Measurements from ENCODE around the gene RUVBL1.
A peak's percentile ranks its signal among the peaks of the same experiment; 100 is the strongest.
"Not testable (repeated sequence)": the region's sequence is repeated elsewhere in the genome, so short reads cannot be mapped to it uniquely, and the experiment has no call there.

The RUVBL1 gene

DNA sequence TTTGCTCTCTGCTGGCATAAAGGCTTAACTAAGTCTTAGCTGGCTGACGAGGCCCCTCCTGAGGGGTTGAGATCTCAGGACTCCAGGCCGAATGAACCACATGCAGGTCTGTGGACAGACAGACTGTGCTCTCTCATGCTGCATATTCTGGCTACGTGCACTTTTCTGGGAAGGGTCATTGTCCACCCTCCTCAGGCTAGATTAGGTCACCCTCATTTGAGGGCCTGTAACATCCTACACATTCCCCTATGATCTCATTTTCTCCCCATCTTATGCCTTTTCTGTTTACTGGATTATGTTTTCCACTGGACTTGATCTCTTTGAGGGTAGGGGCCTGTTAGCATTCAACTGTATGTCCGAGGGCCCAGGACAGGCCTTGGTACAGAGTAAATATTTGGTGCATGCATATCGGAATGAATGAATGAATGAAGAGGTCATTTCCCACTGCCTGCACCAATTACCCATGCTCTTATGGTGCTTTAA, 43.4 kb upstream of the RUVBL1 start:
- TF ChIP-seq, protein P1, sequence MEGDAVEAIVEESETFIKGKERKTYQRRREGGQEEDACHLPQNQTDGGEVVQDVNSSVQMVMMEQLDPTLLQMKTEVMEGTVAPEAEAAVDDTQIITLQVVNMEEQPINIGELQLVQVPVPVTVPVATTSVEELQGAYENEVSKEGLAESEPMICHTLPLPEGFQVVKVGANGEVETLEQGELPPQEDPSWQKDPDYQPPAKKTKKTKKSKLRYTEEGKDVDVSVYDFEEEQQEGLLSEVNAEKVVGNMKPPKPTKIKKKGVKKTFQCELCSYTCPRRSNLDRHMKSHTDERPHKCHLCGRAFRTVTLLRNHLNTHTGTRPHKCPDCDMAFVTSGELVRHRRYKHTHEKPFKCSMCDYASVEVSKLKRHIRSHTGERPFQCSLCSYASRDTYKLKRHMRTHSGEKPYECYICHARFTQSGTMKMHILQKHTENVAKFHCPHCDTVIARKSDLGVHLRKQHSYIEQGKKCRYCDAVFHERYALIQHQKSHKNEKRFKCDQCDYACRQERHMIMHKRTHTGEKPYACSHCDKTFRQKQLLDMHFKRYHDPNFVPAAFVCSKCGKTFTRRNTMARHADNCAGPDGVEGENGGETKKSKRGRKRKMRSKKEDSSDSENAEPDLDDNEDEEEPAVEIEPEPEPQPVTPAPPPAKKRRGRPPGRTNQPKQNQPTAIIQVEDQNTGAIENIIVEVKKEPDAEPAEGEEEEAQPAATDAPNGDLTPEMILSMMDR (IDR thresholded peaks at IDR 0.05; ENCODE audit: low read depth, low read length): no peak
- in situ Hi-C loops (cut with HindIII; ENCODE audit: low sequenced_read_pairs): no loop called here
- DNase-seq (ENCODE audit: low read depth, low spot score): no peak
- H3K4me3 ChIP-seq (ENCODE audit: low read depth, low read length): no peak overlapping the region

DNA sequence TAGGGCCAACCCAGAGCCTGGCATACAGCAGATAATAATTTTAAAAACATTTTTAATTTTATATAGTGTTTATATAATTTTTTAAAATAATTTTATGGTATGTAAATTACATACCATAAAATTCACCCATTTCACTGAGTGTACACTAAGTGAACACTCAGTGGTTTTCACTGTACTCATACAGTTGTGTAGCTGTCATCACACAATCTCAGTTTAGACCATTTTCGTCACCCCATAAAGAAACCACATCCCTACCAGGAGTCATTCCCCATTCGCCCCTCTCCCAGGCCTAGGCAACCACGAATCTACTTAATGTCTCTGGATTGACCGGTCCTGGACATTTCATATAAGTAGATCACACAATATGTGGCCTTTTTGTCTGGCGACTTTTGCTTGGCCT, 39.8 kb upstream of the RUVBL1 start:
- H3K4me3 ChIP-seq (ENCODE audit: low read depth, low read length): no peak overlapping the region
- DNase-seq (ENCODE audit: low read depth, low spot score): no peak
- TF ChIP-seq, protein P1 (IDR thresholded peaks at IDR 0.05; ENCODE audit: low read depth, low read length): no peak
- in situ Hi-C loops (cut with HindIII; ENCODE audit: low sequenced_read_pairs): no loop called here

DNA sequence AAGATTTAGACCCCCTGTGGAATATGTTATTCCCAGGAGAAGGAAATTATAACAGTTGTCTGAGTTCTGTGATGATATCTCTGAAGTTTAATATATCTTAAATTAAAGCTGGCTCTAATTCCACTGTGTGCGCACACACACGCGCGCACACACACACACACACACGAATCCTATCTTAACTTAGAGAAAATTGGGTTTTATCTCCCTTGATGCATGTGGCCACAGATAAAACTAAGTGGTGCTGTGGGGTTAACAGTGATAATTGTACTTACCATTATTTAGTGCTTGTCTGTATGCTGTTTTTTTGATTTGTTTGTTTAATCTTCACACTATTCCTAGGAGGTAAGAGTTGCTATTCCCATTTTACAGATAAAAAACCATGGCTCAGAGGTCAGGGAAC, 37.0 kb upstream of the RUVBL1 start:
- H3K4me3 ChIP-seq (ENCODE audit: low read depth, low read length): no peak overlapping the region
- in situ Hi-C loops (cut with HindIII; ENCODE audit: low sequenced_read_pairs): no loop called here
- TF ChIP-seq, protein P1 (IDR thresholded peaks at IDR 0.05; ENCODE audit: low read depth, low read length): no peak
- DNase-seq (ENCODE audit: low read depth, low spot score): no peak

DNA sequence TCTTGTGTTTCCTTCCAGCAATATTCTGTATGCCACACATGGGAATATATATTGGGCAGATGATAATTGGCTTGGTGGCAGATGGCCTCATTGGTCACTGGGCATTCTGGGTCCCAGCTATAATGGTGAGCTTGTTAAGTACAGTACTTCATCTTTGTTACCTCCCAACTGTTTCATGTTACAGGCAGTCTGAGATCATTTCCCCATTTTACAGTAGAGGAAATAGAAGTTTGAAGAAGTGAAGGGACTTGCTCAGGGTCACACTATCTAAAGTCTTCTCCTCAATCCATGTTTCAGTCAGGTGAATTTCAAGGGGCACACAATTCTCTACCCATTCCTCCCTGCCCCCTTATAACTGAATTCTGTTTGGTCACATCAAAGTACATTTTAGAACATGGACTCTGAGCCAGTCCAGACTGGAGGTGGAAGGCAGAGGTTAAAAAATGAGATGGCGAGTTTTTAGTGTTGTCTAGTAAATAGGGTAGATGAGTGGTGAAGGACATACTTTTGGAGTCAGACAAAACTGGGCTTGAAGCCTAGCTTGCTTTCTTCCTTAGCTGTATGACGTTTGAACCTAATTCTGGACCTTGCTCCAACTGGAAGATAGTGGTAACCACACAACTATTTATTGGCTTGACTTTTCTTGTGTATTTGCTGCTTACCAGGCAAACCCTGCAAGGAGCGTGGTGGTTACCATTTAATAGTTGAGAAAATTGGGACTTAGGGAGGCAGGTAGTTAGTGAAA, 32.2 kb upstream of the RUVBL1 start:
- TF ChIP-seq, protein P1 (IDR thresholded peaks at IDR 0.05; ENCODE audit: low read depth, low read length): no peak
- no peak overlapping the region for H3K4me3 ChIP-seq (ENCODE audit: low read depth, low read length)
- in situ Hi-C loops (cut with HindIII; ENCODE audit: low sequenced_read_pairs): no loop called here
- DNase-seq (ENCODE audit: low read depth, low spot score): no peak

DNA sequence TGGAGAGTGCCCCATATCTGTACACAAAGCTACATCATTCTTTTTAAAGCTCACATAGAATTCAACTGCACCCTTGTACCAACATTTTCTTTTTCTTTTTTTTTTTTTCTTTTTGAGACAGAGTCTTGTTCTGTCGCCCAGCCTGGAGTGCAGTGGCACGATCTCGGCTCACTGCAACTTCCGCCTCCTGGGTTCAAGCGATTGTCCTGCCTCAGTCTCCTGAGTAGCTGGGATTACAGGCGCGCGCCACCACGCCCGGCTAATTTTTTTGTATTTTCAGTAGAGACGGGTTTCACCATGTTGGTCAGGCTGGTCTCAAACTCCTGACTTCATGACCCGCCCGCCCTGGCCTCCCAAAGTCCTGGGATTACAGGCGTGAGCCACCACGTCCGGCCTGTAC, 30.7 kb upstream of the RUVBL1 start:
- in situ Hi-C loops (cut with HindIII; ENCODE audit: low sequenced_read_pairs); DNase-seq (ENCODE audit: low read depth, low spot score): not testable (repeated sequence)
- peak overlapping the region; percentile 63 for H3K4me3 ChIP-seq (ENCODE audit: low read depth, low read length)

DNA sequence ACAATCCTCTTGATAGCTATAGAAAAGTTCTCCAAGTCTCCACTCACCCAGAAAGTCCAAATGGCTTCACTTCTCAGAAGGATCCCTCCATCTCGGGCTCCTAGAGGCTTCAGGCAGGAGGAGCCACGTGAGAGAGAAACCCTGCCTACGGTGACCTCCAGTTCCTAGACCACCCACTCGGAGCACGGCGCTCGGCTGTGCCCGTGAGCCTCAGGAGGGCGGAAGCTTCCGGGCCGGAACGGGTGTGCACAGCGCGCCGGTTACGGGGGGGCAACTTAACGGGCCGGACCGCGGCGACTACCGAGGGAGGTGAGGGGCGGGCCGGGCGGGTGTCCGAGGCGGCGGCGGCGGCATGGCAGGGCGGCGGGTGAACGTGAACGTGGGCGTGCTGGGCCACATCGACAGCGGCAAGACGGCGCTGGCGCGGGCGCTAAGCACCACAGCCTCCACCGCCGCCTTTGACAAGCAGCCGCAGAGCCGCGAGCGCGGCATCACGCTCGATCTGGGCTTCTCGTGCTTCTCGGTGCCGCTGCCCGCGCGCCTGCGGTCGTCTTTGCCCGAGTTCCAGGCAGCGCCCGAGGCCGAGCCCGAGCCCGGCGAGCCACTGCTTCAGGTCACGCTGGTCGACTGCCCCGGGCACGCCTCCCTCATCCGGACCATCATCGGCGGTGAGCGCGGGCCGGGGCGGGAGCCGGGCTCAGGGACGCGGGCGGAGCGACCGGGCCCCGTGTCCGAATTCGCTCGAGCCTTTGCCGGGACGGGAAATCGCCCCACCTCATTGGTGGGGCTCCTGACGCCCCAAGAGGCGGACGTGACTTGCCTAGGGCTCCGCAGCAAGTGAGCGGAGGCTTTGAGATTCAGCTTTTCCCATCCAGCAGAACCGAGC, 29.8 kb upstream of the RUVBL1 start, which contains the start of gene EEFSEC:
Gene EEFSEC (plus strand): TSS at position 326 of the 886 bp plus-strand sequence. CDS start 27 bp downstream, at position 353.
- in situ Hi-C loops (cut with HindIII; ENCODE audit: low sequenced_read_pairs): no loop called here
- peak within 1 kb of the TSS; percentile 63 for H3K4me3 ChIP-seq (ENCODE audit: low read depth, low read length)
- peak; percentile 79 for DNase-seq (ENCODE audit: low read depth, low spot score)
- TF ChIP-seq, protein P1 (IDR thresholded peaks at IDR 0.05; ENCODE audit: low read depth, low read length): no peak
